Endothelial cell of umbilical vein (primary cell): ENCODE data around the gene LHX5. TPM values are rescaled to one million over a fixed set of nuclear protein-coding genes. Genes with fewer than 3 reads are reported as not detected.

Source experiments
- BruUV-seq: library from RNA; stranded (reverse); fragments of 400-500 nt; replicated peaks from 2 replicates; lab custom pipeline; 2021; lab: Mats Ljungman, UMichigan
- CTCF ChIA-PET: fragments of 300-600, 350-600 bp; sonication (Branson Sonifier 250); formaldehyde crosslinking; loops from one replicate; lab custom pipeline; 2021; ENCODE audit warnings: antibody characterized with exemption, inconsistent platforms; lab: Charles Lee
- POLR2A ChIA-PET: fragments of 300-600, 350-600 bp; sonication (Branson Sonifier 250); formaldehyde crosslinking; loops from one replicate; lab custom pipeline; 2021; ENCODE audit warnings: antibody characterized with exemption, inconsistent platforms; lab: Charles Lee
- DNase-seq: peaks from one replicate; pipeline ENCODE4 v3.0.0-alpha.2; 2011; ENCODE audit warnings: low read depth, low spot score
- FAIRE-seq: peaks from 2 replicates; lab custom pipeline; 2011; peaks lifted over from hg19 to GRCh38; lab: Jason Lieb, UNC
- H2AFZ ChIP-seq: 2 replicates; pipeline ENCODE4 v1.6.0; 2012; ENCODE audit warnings: low read depth, low read length, control low read depth, inconsistent platforms
- H3K27ac ChIP-seq: 2 replicates; pipeline ENCODE4 v1.5.1; 2011; ENCODE audit warnings: low read depth, mild to moderate bottlenecking, control low read depth, low read length, moderate library complexity; ENCODE audit not compliant: insufficient read depth
- H3K27me3 ChIP-seq, 2 experiments: 2 replicates each; pipeline versions ENCODE4 v1.6.0 to v1.6.1; 2011; ENCODE audit warnings: low read length in 2 of 2, mixed read lengths in 1 of 2; ENCODE audit not compliant: control insufficient read depth in 2 of 2, insufficient read depth in 2 of 2
- H3K36me3 ChIP-seq, 2 experiments: 2 replicates in 1 of 2; 3 replicates in 1 of 2; pipeline ENCODE4 v1.5.1; 2011; ENCODE audit warnings: low read length in 2 of 2, mild to moderate bottlenecking in 1 of 2, moderate library complexity in 1 of 2; ENCODE audit not compliant: control insufficient read depth in 2 of 2, insufficient read depth in 2 of 2; ENCODE audit errors: extremely low read depth in 1 of 2
- H3K4me1 ChIP-seq: 3 replicates; pipeline ENCODE4 v1.5.1; 2011; ENCODE audit warnings: mild to moderate bottlenecking, low read length; ENCODE audit not compliant: control insufficient read depth, insufficient read depth; ENCODE audit errors: extremely low read depth
- H3K4me2 ChIP-seq: 2 replicates; pipeline ENCODE4 v1.6.1; 2011; ENCODE audit warnings: low read length, control low read depth, mixed read lengths; ENCODE audit not compliant: insufficient read depth
- H3K4me3 ChIP-seq, 3 experiments: fragments of 200-600 bp in 1 of 3; sonication (generic), shearing (Covaris generic) in 1 of 3; replicated peaks in 1 of 3; 2 replicates each; pipeline ENCODE4 v1.5.1; 2011 to 2016; ENCODE audit warnings: control low read depth in 3 of 3, low read length in 3 of 3, mild to moderate bottlenecking in 2 of 3, inconsistent platforms in 1 of 3, low read depth in 1 of 3, moderate library complexity in 1 of 3; ENCODE audit not compliant: insufficient read depth in 1 of 3
- H3K79me2 ChIP-seq: 2 replicates; pipeline ENCODE4 v1.6.0; 2012; ENCODE audit warnings: low read length, inconsistent platforms; ENCODE audit not compliant: control insufficient read depth, insufficient read depth
- H3K9ac ChIP-seq: replicated peaks from 2 replicates; pipeline ENCODE3; 2011; ENCODE audit warnings: low read length, control low read depth; ENCODE audit not compliant: insufficient read depth; ENCODE audit errors: extremely low read depth
- H3K9me1 ChIP-seq: replicated peaks from 3 replicates; pipeline ENCODE4 v1.6.0; 2011; ENCODE audit warnings: mild to moderate bottlenecking, low read length; ENCODE audit not compliant: control insufficient read depth, insufficient read depth; ENCODE audit errors: extremely low read depth
- H3K9me3 ChIP-seq: replicated peaks from 2 replicates; pipeline ENCODE4 v1.5.1; 2012; ENCODE audit warnings: low read length, inconsistent platforms; ENCODE audit not compliant: control insufficient read depth, insufficient read depth
- H4K20me1 ChIP-seq: replicated peaks from 2 replicates; pipeline ENCODE3; 2011; ENCODE audit warnings: mild to moderate bottlenecking, low read length; ENCODE audit not compliant: control insufficient read depth, insufficient read depth; ENCODE audit errors: extremely low read depth
- CTCF ChIP-seq, 2 donors: IDR thresholded peaks; 1 replicate in 1 of 2; 2 replicates in 1 of 2; pipeline ENCODE4 v1.5.1; 2011; ENCODE audit warnings: low read length in 2 of 2, mild to moderate bottlenecking in 2 of 2, moderate library complexity in 2 of 2, control low read depth in 1 of 2, inconsistent platforms in 1 of 2, low read depth in 1 of 2; ENCODE audit not compliant: insufficient read depth in 1 of 2; ENCODE audit errors: extremely low read depth in 1 of 2
- EZH2 ChIP-seq: IDR thresholded peaks from 2 replicates; pipeline ENCODE4 v1.6.1; 2012; ENCODE audit warnings: borderline replicate concordance, low read depth, mild to moderate bottlenecking, moderate library complexity, low read length, inconsistent platforms; ENCODE audit not compliant: severe bottlenecking
- FOS ChIP-seq: IDR thresholded peaks from 2 replicates; pipeline ENCODE4 v1.6.1; 2011; ENCODE audit warnings: mild to moderate bottlenecking, low read length, moderate library complexity, borderline replicate concordance; ENCODE audit not compliant: insufficient read depth
- GATA2 ChIP-seq: IDR thresholded peaks from 2 replicates; pipeline ENCODE4 v1.7.0; 2011; ENCODE audit warnings: low read depth, mild to moderate bottlenecking, moderate library complexity, mixed read lengths, low read length; ENCODE audit not compliant: insufficient read length, insufficient read depth
- JUN ChIP-seq: IDR thresholded peaks from 2 replicates; pipeline ENCODE4 v1.6.1; 2011; ENCODE audit warnings: borderline replicate concordance, low read depth; ENCODE audit not compliant: insufficient read length, insufficient read depth
- MAX ChIP-seq: IDR thresholded peaks from 2 replicates; pipeline ENCODE4 v1.6.1; 2011; ENCODE audit not compliant: insufficient read depth, insufficient read length
- MYC ChIP-seq: IDR thresholded peaks from one replicate; pipeline ENCODE4 v1.6.1; 2011; ENCODE audit warnings: mild to moderate bottlenecking, low read depth, low read length
- POLR2A ChIP-seq: IDR thresholded peaks from 2 replicates; pipeline ENCODE4 v1.6.1; 2012; ENCODE audit warnings: low read depth, mild to moderate bottlenecking, control low read depth, low read length
- POLR2AphosphoS5 ChIP-seq: IDR thresholded peaks from 2 replicates; pipeline ENCODE4 v1.6.1; 2012; ENCODE audit warnings: low read depth, mild to moderate bottlenecking, control low read depth, low read length, moderate library complexity; ENCODE audit not compliant: insufficient read depth
- dilution Hi-C: fragments of 300-500 bp; cut with MboI; formaldehyde crosslinking; loops from one replicate; pipeline ENCODE4 v1.15.0; 2019; ENCODE audit warnings: low sequenced_read_pairs; ENCODE audit not compliant: extremely low pct_ligation_motif_present
- intact Hi-C: fragments of 100-400 bp; cut with micrococcal nuclease; formaldehyde crosslinking; loops from one replicate; pipeline ENCODE4 v1.10.0; 2022
- polyA plus RNA-seq, 4 experiments: library from polyadenylated mRNA; depleted of rRNA in 3 of 4; stranded (reverse) in 3 of 4; unstranded in 1 of 4; fragments of >200 nt; gene quantifications; 2 replicates each; pipeline versions ENCODE4 v1.2.1 to v1.2.3, GENCODE V29; 2011 to 2012; ENCODE audit warnings: missing spikeins in 1 of 4
- total RNA-seq: library from RNA; stranded (reverse); gene quantifications from 2 replicates; pipeline ENCODE4 v1.2.3, GENCODE V29; 2021

The LHX5 gene
- total and polyA plus RNA-seq, 2 donors (not counting 3 experiments of a cell fraction or from before 2014, with no cell fraction given): not detected

GRCh38 chr12:113500782-113501311 is 29.2 kb upstream of the LHX5 start:
- H3K9me3 ChIP-seq: no peaks in the 10 kb centered on the region
- ChIA-PET CTCF (interaction anchor here (0.9 to 1.1 kb wide), 2 partner anchors 10 to 39 kb away, joined by 3 read pairs; no protein-coding TSS in a partner anchor), POLR2A (no interaction called here)
- DNase-seq: no peak
- no peak overlapping the region for H3K27ac ChIP-seq
- no peaks in the 10 kb centered on the region for H3K4me1 ChIP-seq
- no peak overlapping the region for H3K4me3 ChIP-seq
- no peak overlapping the region for H3K4me2 ChIP-seq
- intact Hi-C loops: no loop called here
- no peaks in the 10 kb centered on the region for H4K20me1 ChIP-seq
- no peak overlapping the region for H2AFZ ChIP-seq
- no peaks in the 10 kb centered on the region for H3K9me1 ChIP-seq
- TF ChIP-seq POLR2AphosphoS5 (no peak), MAX (no peak), POLR2A (no peak)
- no peaks in the 10 kb centered on the region for H3K27me3 ChIP-seq
- no peak overlapping the region for H3K9ac ChIP-seq
- dilution Hi-C loops: no loop called here
- BruUV-seq: no TSS peak
- H3K79me2 ChIP-seq: no peaks in the 10 kb centered on the region
- no peak for FAIRE-seq
- H3K36me3 ChIP-seq: no peaks in the 10 kb centered on the region

GRCh38 chr12:113500306-113500675 is 28.6 kb upstream of the LHX5 start:
- Histone ChIP-seq H3K4me2 (no peak overlapping the region), H3K27me3 (no peaks in the 10 kb centered on the region), H3K79me2 (no peaks in the 10 kb centered on the region), H3K9me1 (no peaks in the 10 kb centered on the region), H3K27ac (no peak overlapping the region), H3K9me3 (no peaks in the 10 kb centered on the region), H3K4me3 (no peak overlapping the region), H3K36me3 (no peaks in the 10 kb centered on the region), H4K20me1 (no peaks in the 10 kb centered on the region), H3K9ac (no peak overlapping the region), H2AFZ (no peak overlapping the region), H3K4me1 (no peaks in the 10 kb centered on the region)
- intact Hi-C loops: no loop called here
- dilution Hi-C loops: no loop called here
- FAIRE-seq: no peak
- POLR2A ChIA-PET: no interaction called here
- BruUV-seq: no TSS peak
- TF ChIP-seq MYC: no peak
- no peak for TF ChIP-seq JUN
- TF ChIP-seq MAX: no peak
- no peak for TF ChIP-seq GATA2
- TF ChIP-seq FOS: no peak
- TF ChIP-seq POLR2AphosphoS5: no peak
- TF ChIP-seq EZH2: no peak
- no peak for TF ChIP-seq POLR2A
- TF ChIP-seq CTCF (IDR thresholded peaks at IDR 0.05; ENCODE audit: extremely low read depth in 1 of 2, insufficient read depth in 1 of 2, low read depth in 1 of 2, low read length in 2 of 2): no peak
- no peak for DNase-seq
- CTCF ChIA-PET: interaction anchor here (0.9 to 1.1 kb wide), 2 partner anchors 10 to 38 kb away, joined by 3 read pairs; no protein-coding TSS in a partner anchor
